ENCODE measurements around the gene DPM1.

Gene DPM1

GRCh38 chr20:50885781-50886180 is 72.6 kb downstream of the DPM1 start:
- Mint-ChIP-seq H3K4me3 (no peak overlapping the region), H3K9me3 (no peaks in the 10 kb centered on the region), H3K4me1 (ENCODE audit: low read depth) (no peaks in the 10 kb centered on the region), H3K27ac (no peak overlapping the region), H3K36me3 (ENCODE audit: low read depth) (peaks cover 16% of the 10 kb centered on the region), H3K27me3 (ENCODE audit: low read depth) (no peaks in the 10 kb centered on the region)
- no peak for DNase-seq (ENCODE audit: low spot score)

GRCh38 chr20:50885068-50885467 is 73.3 kb downstream of the DPM1 start:
- DNase-seq (ENCODE audit: low spot score), result no peak
- H3K36me3 Mint-ChIP-seq (ENCODE audit: low read depth), result peaks cover 14% of the 10 kb centered on the region
- H3K4me1 Mint-ChIP-seq (ENCODE audit: low read depth), result no peaks in the 10 kb centered on the region
- H3K9me3 Mint-ChIP-seq, result no peaks in the 10 kb centered on the region
- H3K27ac Mint-ChIP-seq, result no peak overlapping the region
- H3K27me3 Mint-ChIP-seq (ENCODE audit: low read depth), result no peaks in the 10 kb centered on the region
- H3K4me3 Mint-ChIP-seq, result no peak overlapping the region
